WI38 (cell line): ENCODE measurements around the gene ALPL.

Source experiments
- H3K4me3 ChIP-seq: 2 replicates; pipeline ENCODE4 v1.5.1; 2011; ENCODE audit warnings: low read depth, mild to moderate bottlenecking, control low read depth, low read length
- CTCF ChIP-seq: IDR thresholded peaks from 2 replicates; pipeline ENCODE4 v1.5.1; 2012; ENCODE audit warnings: low read depth, mild to moderate bottlenecking, control low read depth, low read length

Gene ALPL

GRCh38 chr1:21490774-21491487 is 18.3 kb upstream of the ALPL start:
- TF ChIP-seq CTCF, result peak; percentile 75
- no peak overlapping the region for H3K4me3 ChIP-seq

- no peak for TF ChIP-seq CTCF
Measured at GRCh38 chr1:21491488-21492355, 17.5 kb upstream of the ALPL start.

GRCh38 chr1:21492356-21492625 is 16.9 kb upstream of the ALPL start:
- no peak for TF ChIP-seq CTCF
- H3K4me3 ChIP-seq, result no peak overlapping the region

More at GRCh38 chr1:21491488-21492355, 17.5 kb upstream of the ALPL start:
- H3K4me3 ChIP-seq, result no peak overlapping the region

GRCh38 chr1:21494196-21494595 is 15.0 kb upstream of the ALPL start:
- no peak for TF ChIP-seq CTCF
- H3K4me3 ChIP-seq, result no peak overlapping the region

- TF ChIP-seq CTCF, result no peak
- H3K4me3 ChIP-seq, result no peak overlapping the region
Measured at GRCh38 chr1:21495225-21495820, 13.9 kb upstream of the ALPL start.

GRCh38 chr1:21496063-21496462 is 13.2 kb upstream of the ALPL start:
- no peak overlapping the region for H3K4me3 ChIP-seq
- TF ChIP-seq CTCF, result no peak

- no peak for TF ChIP-seq CTCF
- no peak overlapping the region for H3K4me3 ChIP-seq
Measured at GRCh38 chr1:21496886-21497285, 12.3 kb upstream of the ALPL start.
